CD4-positive, alpha-beta T cell treated with Interleukin-4 for 1 hour (primary cell): Measurements from ENCODE around the gene LRBA.
"Not testable (repeated sequence)": the region's sequence is repeated elsewhere in the genome, so short reads cannot be mapped to it uniquely, and the experiment has no call there.

Experiments
- DNase-seq, 2 donors: peaks; one replicate each; pipeline ENCODE4 v3.0.0-alpha.2; 2020 to 2022

LRBA gene

GRCh38 chr4:150387981-150388380 lies 627.1 kb downstream of the LRBA start:
- no peak for DNase-seq

- not testable (repeated sequence) for DNase-seq
These were observed 628.7 kb downstream of the LRBA start for GRCh38 chr4:150386415-150386814.

- DNase-seq, result no peak
These were observed 629.5 kb downstream of the LRBA start for GRCh38 chr4:150385606-150386005.

GRCh38 chr4:150384249-150384648 lies 630.8 kb downstream of the LRBA start:
- no peak for DNase-seq

GRCh38 chr4:150382028-150382427 lies 633.1 kb downstream of the LRBA start:
- no peak for DNase-seq

- no peak for DNase-seq
These were observed 633.5 kb downstream of the LRBA start for GRCh38 chr4:150381609-150382008.

GRCh38 chr4:150381036-150381435 lies 634.0 kb downstream of the LRBA start:
- DNase-seq, result no peak

- DNase-seq, result no peak
These were observed 635.6 kb downstream of the LRBA start for GRCh38 chr4:150379454-150379853.

GRCh38 chr4:150375025-150375424 lies 640.1 kb downstream of the LRBA start:
- DNase-seq, result no peak

GRCh38 chr4:150371869-150372268 lies 643.2 kb downstream of the LRBA start:
- no peak for DNase-seq

- no peak for DNase-seq
These were observed 645.4 kb downstream of the LRBA start for GRCh38 chr4:150369434-150370380.

GRCh38 chr4:150368667-150369066 lies 646.4 kb downstream of the LRBA start:
- DNase-seq, result no peak

GRCh38 chr4:150367326-150367725 lies 647.8 kb downstream of the LRBA start:
- no peak for DNase-seq

GRCh38 chr4:150366487-150366999 lies 648.5 kb downstream of the LRBA start:
- no peak for DNase-seq

- no peak for DNase-seq
These were observed 651.1 kb downstream of the LRBA start for GRCh38 chr4:150363721-150364688.

- DNase-seq, result no peak
These were observed 656.4 kb downstream of the LRBA start for GRCh38 chr4:150358691-150359090.

GRCh38 chr4:150357829-150358228 lies 657.3 kb downstream of the LRBA start:
- no peak for DNase-seq

- no peak for DNase-seq
These were observed 659.1 kb downstream of the LRBA start for GRCh38 chr4:150355858-150356455.

- no peak for DNase-seq
These were observed 659.7 kb downstream of the LRBA start for GRCh38 chr4:150355418-150355817.

- DNase-seq, result no peak
These were observed 660.8 kb downstream of the LRBA start for GRCh38 chr4:150354214-150354796.

GRCh38 chr4:150348079-150348478 lies 667.0 kb downstream of the LRBA start:
- DNase-seq, result no peak

- DNase-seq, result no peak
These were observed 669.8 kb downstream of the LRBA start for GRCh38 chr4:150345207-150345744.
